Left renal cortex interstitium (tissue), 4 donors: ENCODE measurements around the gene UBL3. TPM values are rescaled to one million over a fixed set of nuclear protein-coding genes. Genes with fewer than 3 reads are reported as not detected.

Source experiments
- DNase-seq, 4 donors: peaks; one replicate each; pipeline ENCODE4 v3.0.0-alpha.2; 2013; ENCODE audit warnings: low read depth in 4 of 4, low spot score in 2 of 4, missing footprints in 1 of 4
- polyA plus RNA-seq, 4 donors: library from polyadenylated mRNA; unstranded; fragments of 120-200 nt; gene quantifications; one replicate each; pipeline ENCODE4 v1.2.1, GENCODE V29; 2013; ENCODE audit not compliant: insufficient read length in 4 of 4

Gene UBL3
- polyA plus RNA-seq, 4 donors, result 38.4 to 51.3 (median 45.4) TPM

DNA sequence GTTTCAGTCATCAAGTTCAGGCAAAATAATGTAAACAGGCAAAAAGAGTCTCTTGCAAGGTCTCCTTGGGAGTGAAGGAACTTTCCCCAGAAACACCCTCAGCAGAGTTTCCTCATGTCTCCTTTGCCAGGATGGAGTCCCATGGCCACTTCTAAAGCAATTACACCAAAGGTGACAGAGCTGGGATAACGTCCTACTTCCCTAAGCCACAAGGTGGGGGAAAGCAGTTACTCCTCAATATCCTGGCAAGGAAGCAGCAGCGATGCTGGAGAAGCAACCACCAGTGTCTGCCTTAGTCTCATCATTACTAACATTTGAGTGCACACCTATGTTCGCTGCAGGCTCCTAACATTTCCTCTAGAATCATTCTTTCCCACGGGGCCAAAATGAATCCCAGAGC lies 88.6 kb downstream of the UBL3 start:
- DNase-seq, result no peak

DNA sequence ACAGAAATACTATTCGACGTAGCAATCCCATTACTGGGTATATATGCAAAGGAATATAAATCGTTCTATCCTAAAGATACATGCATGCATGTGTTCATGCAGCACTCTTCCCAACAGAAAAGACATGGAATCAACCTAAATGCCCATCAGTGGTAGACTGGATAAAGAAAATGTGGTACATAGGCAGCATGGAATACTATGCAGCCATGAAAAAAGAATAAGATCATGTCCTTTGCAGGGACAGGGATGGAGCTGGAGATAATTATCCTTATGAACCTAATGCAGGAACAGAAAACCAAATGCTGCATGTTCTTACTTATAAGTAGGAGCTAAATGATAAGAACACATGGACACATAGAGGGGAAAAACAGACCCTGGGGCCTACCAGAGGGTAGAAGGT lies 89.3 kb downstream of the UBL3 start:
- no peak for DNase-seq

DNA sequence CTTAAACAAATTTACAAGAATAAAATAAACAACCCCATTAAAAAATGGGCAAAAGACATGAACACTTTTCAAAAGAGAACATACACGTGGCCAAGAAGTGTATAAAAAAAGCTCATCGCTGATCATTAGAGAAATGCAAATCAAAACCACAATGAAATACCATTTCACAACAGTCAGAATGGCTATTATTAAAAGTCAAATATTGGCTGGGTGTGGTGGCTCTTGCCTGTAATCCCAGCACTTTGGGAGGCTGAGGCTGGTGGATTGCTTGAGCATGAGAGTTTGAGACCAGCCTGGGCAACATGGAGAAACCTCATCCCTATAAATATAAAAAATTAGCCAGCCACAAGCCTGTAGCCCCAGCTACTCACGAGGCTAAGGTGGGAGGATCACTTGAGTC lies 89.9 kb downstream of the UBL3 start:
- DNase-seq, result no peak

DNA sequence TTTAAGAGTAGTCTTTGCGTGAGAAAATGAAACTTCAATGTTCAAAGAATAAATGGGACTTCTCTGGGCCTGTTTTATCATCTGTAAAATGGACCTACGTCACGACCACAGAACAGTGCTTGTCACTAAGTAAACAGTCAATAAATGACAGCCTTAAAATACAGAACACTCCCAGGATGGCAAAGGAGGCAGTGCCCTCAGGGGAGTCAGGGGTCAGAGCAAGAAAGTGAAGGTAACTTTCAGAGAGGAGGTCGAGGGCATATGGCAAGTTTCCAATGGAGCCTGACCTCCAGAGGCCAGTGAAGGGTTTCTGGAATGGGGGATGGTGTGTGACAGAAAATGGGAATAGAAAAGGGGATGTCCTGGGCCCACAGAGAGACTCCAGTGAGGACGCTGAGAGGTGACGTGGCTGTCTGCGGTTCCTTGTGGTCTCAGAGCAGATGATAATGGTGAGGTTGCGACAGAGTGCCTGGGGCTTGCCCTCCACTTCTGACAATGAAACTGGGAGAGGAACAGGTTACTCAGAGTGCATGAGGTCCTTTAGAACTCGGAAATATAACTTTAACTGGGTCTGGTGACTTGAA lies 91.8 kb downstream of the UBL3 start:
- no peak for DNase-seq

DNA sequence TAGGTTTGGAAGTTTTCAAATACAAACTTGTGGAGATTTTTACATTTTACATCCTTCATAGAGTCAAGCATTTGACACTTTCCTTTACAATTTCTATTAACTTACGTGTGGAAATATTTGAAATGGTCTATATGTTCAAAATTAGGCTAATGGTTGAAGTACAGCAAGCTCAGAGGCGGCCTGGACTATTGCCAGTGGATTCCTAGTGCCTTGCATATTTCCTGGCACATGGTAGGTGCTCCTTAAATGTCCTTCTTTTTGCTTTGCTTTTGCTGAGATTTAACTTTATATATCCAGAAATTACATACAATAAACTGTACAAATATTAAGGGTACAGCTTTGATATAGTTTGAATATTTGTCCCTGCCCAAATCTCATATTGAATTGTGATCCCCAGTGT lies 93.9 kb downstream of the UBL3 start:
- no peak for DNase-seq

DNA sequence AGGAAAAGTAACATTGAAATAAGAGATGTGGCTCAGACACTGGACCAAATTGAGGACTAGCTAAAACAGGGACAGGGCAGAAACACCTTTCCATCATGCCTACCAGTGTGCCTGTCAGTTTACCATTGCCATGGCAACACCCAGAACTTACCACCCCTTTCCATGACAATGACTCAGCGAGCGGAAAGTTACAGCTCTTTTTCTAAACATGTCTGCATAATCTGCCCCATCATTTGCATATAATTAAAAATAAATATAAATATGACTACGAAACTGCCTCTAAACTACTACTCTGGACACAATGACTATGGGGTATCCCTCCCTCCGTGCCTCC lies 96.0 kb downstream of the UBL3 start:
- DNase-seq, result no peak

DNA sequence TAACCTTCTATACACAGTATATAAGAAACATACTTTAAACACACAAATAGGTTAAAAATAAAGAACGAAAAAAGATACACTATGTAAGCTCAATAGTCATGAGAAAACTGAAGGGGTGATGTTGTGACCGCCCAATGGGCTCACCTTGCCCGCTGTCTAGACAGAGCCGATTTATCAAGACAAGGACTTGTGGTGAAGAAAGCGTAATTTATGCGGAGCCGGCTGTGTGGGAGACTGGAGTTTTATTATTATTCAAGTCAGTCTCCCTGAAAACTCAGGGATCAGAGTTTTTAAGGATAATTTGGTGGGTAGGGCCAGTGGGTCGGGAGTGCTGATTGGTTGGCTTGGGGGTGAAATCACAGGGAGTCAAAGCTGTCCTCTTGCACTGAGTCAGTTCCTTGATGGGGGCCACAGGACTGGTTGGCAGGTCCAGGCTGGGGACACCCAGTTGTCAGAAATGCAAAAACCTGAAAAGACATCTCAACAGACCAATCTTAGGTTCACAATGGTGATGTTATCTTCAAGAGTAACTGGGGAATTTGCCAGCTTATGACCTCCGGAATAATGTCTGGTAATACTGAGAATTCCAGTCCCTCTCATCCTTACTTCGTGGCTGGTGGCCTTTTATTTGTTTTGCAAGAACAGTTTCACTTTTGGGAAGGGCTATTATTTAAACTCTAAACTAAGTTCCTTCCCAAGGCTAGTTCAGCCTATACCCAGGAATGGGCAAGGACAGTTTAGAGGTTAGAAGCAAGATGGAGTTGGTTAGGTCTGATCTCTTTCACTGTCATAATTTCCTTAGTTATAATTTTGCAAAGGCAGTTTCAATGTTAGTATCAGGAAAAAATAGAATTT lies 96.6 kb downstream of the UBL3 start:
- no peak for DNase-seq

DNA sequence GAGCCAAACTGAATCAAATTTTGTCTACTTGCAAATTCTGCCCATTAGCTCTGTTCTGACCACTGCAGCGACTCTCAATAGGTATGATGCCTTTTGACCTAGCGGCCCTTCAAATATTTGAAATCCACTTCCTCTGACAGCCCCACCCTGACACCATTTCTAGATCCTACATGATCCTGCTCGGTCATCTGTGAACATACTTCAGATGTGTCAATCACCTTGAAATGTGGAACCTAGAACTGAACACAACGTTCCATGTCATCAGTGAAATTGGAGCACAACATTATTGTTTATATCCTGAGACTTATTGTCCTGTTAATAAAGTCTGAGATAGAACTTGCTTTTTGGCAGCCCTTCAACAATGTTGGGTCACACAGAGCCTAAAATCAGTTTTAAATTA lies 98.2 kb downstream of the UBL3 start:
- DNase-seq, result no peak

DNA sequence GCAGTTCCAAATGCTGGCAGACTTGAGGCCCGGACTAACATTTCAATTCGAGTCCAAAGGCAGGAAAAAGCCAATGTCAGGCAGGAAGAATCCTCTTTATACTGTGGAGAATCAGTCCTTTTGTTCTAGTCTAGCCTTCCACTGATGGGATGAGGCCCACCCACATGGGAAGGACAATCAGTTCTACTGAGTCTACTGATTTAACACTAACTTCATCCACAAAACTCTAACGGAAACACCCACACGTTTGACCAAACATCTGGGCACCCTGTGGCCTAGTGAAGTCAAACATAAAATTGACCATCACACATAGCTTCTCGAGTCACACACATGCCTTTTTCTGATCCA lies 100.3 kb downstream of the UBL3 start:
- DNase-seq, result no peak

DNA sequence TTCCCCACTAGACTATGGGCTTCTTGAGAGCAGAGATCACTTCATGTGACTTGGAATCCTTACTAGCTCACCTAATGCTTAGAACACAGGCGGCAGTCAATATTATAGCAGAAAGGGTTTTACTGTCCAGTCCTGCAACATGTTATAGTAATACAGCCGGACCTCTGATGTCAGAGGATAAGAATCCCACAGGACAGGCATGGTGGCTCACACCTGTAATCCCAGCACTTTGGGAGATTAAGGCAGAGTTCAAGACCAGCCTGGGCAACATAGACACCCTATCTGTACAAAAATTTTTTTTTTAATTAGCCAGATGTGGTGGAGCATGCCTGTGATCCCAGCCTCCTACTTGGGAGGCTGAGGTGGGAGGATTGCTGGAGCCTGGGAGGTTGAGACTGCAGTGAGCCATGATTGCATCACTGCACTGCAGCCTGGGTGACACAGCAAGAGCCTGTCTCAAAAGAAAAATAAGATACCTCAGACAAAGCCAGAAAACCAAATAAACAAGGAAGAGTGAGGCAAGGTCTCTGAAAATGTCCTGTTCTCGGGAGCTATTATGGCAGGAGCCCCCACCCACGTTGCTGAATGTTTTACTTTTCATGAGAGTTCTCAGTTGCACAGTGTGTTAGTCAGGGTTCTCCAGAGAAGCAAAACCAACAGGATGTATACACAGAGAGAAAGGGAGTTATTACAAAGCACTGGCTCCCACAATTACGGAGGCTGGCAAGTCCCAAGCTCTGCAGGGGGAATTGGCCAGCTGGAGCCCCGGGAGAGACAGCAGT lies 100.8 kb downstream of the UBL3 start:
- no peak for DNase-seq

DNA sequence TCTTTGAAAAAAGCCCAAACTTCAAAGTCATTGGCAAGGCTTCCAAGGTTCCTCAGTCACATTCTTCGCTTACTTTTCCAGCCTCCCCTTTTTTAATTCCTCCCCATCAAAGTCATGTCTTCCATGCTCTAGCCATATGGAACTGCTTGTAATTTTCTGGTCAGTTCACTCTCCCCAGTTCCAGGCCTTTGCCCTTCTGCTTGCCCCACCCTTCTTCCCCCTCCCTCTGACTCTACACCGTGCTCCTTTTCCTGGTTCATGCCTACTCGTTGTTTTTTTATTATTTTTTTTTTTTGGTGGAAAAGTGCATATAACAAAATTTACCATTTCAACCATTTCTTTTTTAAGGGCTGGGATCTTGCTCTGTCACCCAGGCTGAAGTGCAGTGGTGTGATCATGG lies 102.3 kb downstream of the UBL3 start:
- no peak for DNase-seq

DNA sequence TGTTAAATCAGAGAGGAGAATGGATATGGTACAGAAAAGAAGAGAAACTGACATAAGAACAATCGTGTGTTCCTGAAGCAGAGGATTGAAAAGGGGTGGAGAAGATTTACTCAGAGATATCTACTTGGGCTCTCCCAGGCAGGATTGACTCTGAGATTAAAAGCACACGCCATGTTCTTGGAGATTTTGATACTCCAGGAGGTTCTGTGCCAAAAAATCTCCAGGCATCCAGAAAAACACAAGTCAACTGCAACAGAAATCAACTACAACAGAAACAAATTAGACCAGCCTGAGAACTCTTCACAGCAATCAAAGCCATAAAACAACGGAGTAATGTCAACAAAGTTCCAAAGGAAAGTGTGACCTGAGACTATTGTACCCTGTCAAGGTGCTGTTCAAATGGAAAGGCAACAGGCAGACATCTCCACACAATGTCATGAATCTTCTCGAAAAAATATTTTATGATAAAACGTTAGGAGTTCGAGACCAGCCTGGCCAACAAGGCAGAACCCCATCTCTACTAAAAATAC lies 104.2 kb downstream of the UBL3 start:
- no peak for DNase-seq

DNA sequence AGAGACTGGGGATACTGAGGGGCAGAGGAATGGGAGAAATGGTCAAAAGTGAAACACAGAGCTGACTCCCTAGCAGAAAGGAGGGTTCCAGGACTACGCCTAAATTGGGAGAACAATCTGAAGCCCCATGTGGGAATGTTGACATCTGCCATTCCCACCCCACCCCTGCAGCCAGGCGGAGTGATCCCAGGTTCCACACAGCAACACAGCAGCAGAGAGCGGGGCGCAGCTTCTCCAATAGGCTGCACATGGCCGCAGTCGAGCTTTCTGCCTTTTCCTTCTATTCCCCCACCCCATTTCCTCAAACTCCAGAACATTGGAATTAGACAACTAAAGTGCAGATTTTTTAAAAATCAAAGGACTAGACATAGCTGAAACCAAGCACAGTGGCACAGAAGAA lies 104.7 kb downstream of the UBL3 start:
- DNase-seq, result no peak

DNA sequence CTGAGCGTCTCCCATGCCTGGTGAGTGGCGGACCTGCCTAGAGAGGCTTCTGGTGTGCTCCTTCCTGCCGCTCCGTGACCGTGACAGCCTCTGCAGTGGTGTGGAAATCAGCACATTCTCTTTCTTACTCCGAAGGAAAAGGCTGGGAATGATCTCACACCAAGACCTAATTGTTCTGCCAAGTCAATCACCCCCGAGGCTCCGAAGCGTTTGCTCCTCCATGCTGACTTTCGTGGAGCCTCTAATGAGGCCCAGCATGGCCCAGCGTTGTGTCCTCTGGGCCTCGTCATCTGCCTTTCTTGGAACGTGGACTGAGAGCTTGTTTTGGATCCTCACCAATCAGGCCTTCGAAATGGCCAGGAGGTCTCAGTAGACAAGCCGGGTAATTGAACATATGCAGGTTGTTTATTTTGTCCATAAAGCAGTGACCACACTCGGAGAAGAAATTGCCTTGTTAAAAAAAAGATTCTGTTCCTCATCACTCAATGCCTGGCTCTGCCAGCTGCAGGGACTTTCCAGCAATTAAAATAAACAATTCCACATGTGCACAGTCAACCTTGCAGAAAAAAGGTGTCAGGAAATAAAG lies 107.1 kb downstream of the UBL3 start:
- peak in 3 of 4 donors; percentile 18 to 28 (median 25) for DNase-seq

DNA sequence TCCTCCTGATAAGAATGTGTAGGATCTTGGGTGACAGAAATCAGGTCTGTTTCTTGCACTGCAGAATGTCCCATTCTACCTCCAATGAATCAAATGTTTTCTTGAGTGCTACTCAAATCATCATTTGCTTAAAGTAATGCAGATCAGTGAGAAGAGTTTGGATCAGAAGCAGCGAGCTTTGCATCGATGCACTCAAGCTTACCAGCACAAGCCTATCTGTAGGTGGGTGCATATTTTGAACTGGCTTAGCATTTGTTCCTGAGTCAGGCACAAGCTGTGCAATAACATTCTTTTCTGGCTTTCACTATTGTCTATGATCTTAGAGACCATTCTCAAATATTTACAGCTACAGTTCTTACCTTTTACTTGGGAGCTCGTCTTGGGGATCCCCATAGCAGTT lies 109.5 kb downstream of the UBL3 start:
- DNase-seq, result no peak

DNA sequence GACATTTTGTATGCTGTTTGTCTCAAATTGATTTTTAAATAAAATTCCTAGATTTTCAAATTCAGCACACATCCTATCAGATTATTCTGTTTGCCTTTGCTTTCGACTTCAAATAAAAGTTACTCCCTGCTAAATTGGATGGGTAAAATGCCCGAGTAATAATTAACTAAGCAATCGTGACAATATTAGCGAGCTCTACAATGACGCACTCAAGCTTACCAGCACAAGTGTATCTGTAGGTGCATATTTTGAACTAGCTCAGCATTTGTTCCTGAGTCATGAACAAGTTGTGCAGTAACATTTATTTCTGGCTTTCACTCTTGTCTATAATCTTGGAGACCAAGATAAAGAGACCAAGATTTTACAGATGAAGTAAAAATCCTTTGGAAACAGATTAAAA lies 113.4 kb downstream of the UBL3 start:
- DNase-seq, result no peak

DNA sequence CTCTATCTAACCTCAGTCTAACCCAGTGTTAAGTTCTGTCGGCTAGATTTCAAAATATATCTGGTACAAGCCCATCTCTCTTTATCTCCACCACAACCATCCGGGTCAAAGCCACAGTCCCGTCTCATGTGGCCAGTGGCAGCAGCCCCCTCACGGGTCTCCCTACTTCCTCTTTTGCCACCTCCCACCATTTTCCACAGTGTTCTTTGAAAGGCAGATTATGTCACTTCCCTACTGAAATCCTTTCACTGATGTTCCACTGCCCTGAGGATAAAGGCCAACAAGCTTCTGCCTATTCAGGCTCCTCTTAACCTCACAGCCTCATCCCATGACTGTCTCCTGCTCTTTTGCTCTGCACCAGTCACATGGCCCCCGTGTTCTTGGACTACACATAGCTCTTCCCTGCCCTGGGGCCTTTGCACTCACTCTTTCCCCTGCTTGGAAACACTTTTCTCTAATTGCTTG lies 117.2 kb downstream of the UBL3 start:
- DNase-seq, result no peak

DNA sequence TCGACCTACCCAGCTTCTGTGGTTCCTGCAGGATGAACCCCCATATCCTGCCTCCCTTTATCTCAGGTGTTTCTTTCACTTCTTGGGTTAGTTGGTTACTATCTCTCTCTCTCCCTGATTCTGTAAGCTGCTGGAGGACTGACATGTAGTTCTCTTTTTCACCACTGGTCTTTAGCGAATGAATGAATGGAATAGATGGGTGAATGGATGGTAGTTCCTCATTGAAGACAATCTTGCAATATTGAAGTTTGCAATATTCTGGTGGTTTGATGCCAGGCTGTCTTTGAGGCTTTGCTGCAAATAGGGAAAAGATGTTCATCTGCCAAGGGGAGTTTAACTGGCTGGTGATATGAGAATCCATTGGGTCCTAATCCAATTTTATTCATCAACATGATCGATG lies 120.2 kb downstream of the UBL3 start:
- DNase-seq, result no peak

DNA sequence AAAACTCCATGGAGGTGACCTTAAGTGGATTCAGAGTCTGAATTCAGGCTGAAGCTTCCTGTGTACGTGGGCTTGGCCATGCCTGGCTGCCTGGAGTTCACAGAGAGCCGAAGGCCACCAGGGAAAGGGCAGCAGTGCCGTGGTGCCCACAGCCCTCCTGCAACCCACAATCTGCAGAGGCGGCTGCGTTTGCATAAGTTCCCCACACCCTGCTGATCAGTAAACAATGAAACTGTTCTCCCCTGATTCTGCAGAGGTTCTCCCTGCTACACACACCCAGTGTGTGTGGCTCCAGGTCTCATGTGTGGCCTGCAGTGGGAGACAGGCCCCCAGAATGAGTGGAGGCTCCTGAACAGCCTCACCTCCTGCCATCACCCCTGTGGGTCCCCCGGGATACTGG lies 128.0 kb downstream of the UBL3 start:
- DNase-seq, result no peak

DNA sequence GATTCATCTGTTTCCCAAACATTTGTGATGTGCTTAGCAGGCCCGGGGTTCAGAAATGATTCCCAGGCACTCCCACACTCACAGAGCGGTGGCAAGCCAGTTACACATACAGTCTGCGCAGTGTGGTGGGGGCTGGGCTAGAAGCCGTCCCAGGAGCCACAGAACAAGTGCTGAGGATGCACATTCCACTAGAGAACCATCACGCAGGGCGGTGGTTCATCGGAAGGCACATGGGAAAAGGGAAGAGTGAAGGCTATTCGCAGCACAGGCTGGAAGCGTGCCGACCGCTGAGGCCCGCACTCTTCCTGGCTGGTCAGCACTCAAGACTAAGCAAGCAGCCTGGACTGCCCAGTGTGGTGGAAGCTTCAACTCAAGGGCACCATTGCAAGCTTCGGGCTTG lies 128.7 kb downstream of the UBL3 start:
- DNase-seq, result no peak

DNA sequence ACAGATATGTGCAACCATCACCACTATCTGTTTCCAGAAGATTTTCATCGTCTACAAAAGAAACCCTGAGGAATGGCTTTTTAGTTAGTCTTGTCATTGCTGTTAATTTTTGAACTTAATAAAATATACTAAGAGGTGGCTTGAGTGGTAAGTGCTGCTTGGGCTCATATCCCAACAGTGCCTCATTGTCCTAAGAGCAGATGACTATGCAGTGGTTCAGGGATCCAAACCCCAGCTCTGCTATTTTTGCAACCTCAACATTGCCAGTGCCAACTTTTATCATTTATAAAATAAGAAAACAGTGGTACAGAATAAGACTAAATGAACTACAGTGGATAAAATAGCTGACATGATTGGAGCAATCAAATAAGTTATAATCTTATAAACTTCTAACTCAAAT lies 131.7 kb downstream of the UBL3 start:
- no peak for DNase-seq
